ENCODE measurements around the gene ZSCAN10.

Gene ZSCAN10

DNA sequence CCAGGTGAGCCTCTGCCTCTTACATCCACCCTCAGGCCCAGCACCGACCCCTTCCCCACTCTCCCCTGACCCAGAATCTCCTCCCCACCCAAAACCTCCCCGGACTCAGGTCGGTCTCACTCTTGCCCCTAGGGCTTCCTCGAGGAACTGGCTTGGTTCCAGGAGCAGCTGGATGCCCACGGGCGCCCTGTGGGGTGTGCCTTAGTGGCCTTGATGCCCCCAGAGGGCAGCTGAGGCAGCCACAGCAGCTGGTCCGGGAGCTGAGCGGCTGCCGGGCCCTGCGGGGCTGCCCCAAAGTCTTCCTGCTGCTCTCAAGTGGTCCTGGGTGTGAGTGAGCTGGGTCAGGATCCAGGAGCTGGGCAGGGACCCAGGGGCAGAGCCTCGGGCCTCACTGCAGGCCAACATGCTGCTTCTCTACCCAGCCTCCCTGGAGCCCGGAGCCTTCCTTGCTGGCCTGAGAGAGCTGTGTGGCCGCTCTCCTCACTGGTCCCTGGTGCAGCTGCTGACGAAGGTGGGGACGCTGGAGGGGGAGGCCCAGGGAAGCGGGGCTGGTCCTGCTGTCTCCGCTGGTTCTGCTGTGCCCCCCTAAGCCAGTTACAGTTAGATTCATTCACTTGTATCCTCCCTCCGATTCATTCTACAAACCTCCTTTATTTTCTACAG is 45.4 kb upstream of the ZSCAN10 start:
- DNase-seq (ENCODE audit: low read depth) = no peak
- no peak overlapping the region for H3K4me3 ChIP-seq (ENCODE audit: low read depth, low read length)
- TF ChIP-seq, protein P1, sequence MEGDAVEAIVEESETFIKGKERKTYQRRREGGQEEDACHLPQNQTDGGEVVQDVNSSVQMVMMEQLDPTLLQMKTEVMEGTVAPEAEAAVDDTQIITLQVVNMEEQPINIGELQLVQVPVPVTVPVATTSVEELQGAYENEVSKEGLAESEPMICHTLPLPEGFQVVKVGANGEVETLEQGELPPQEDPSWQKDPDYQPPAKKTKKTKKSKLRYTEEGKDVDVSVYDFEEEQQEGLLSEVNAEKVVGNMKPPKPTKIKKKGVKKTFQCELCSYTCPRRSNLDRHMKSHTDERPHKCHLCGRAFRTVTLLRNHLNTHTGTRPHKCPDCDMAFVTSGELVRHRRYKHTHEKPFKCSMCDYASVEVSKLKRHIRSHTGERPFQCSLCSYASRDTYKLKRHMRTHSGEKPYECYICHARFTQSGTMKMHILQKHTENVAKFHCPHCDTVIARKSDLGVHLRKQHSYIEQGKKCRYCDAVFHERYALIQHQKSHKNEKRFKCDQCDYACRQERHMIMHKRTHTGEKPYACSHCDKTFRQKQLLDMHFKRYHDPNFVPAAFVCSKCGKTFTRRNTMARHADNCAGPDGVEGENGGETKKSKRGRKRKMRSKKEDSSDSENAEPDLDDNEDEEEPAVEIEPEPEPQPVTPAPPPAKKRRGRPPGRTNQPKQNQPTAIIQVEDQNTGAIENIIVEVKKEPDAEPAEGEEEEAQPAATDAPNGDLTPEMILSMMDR (IDR thresholded peaks at IDR 0.05; ENCODE audit: low read depth, low read length, missing control alignments) = no peak
- in situ Hi-C loops (cut with HindIII; ENCODE audit: low sequenced_read_pairs) = no loop called here

DNA sequence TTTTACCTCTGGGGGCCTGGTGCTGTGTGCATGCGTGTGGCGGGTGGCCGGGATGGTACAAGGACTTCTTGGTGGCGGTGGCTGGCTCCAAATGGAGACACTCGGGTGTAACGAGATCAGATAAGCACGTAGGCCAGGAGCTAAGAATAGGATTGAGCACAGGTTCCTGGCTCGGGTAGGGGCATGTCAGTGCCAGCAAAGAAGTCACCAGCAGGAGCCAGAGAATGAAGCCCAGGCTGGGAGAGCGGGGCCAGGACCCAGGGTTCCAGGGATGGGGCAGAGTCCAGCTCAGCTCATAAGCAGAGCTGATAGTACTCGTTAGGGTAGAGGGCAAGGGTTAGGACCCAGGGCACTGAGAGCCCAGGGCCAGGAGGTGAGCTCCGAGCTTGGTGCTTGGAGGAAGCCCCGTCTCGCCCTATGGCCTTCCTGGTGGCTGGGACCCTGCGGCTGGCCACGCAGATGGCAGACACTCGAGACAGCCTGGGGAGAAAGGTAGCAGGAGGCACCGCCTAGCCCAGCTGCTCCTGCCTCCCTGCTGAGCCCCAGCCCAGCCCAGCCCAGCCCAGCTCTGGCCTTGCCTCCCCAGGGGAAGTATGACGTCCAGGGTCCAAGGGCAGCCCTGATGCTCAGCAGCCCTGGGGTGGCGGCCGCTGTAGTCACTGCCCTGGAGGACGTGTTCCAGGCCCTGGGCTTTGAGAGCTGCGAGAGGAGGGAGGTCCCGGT is 44.7 kb upstream of the ZSCAN10 start:
- TF ChIP-seq, protein P1 (IDR thresholded peaks at IDR 0.05; ENCODE audit: low read depth, low read length, missing control alignments) = no peak
- H3K4me3 ChIP-seq (ENCODE audit: low read depth, low read length) = no peak overlapping the region
- no peak for DNase-seq (ENCODE audit: low read depth)
- in situ Hi-C loops (cut with HindIII; ENCODE audit: low sequenced_read_pairs) = no loop called here

DNA sequence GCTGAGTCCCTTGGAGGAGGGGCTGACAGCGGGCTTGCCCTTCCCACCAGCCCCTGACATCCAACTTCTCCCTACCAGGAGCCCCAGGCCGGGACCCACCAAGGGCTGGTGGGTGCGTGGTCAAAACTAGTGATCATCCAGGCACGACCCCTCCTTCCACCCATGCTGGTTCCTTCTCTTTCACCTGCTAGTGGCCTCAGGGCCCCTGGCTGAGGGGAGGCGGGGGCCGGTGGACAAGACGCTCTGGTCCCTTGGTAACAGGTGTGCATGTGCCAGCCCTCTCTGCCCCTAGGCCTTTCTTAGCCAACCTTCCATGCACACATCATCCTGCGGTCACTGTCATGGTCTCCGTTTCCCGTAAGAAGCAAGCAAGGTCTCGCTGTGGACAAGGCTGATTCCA is 44.1 kb upstream of the ZSCAN10 start:
- in situ Hi-C loops (cut with HindIII; ENCODE audit: low sequenced_read_pairs) = no loop called here

DNA sequence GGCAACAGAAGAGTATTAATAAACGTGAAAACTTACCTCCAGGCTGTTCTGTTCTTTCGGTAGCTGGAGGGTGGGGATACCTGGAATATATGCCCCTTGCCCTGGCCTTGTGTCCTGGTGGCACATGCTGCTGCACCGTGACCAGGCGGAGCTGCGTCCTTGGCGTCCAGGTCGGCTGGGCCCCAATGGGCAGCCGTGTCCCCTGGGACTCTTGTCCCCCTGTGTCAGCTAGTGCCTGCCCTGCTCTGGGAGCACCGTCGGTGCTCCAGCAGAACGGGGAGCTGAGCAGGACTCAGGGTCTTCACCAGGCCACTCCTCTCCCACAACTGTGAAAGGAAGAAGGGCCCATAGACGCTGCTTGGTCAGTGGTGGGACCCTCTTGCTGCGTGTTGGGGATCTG is 43.7 kb upstream of the ZSCAN10 start:
- TF ChIP-seq, protein P1 (IDR thresholded peaks at IDR 0.05; ENCODE audit: low read depth, low read length, missing control alignments) = no peak
- H3K4me3 ChIP-seq (ENCODE audit: low read depth, low read length) = no peak overlapping the region
- in situ Hi-C loops (cut with HindIII; ENCODE audit: low sequenced_read_pairs) = no loop called here
- no peak for DNase-seq (ENCODE audit: low read depth)

More for the DNA sequence above, 44.1 kb upstream of the ZSCAN10 start:
- H3K4me3 ChIP-seq (ENCODE audit: low read depth, low read length) = no peak overlapping the region
- TF ChIP-seq, protein P1 (IDR thresholded peaks at IDR 0.05; ENCODE audit: low read depth, low read length, missing control alignments) = no peak
- no peak for DNase-seq (ENCODE audit: low read depth)

DNA sequence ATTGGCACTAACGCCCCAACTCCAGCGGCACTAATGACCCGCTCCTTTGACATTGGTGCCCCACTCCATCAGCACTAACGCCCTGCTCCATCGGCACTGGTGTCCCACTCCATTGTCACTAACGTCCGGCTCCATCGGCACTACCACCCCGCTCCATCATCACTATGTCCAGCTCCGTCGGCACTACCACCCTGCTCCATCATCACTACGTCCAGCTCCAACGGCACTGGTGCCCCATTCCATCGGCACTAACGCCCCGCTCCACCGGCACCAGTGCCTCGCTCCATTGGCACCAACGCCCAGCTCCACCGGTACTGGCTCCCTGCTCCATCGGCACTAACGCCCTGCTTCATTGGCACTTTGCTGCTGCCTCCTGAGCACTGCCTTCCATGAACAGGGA is 43.2 kb upstream of the ZSCAN10 start:
- in situ Hi-C loops (cut with HindIII; ENCODE audit: low sequenced_read_pairs) = no loop called here
- TF ChIP-seq, protein P1 (IDR thresholded peaks at IDR 0.05; ENCODE audit: low read depth, low read length, missing control alignments) = no peak
- DNase-seq (ENCODE audit: low read depth) = no peak
- H3K4me3 ChIP-seq (ENCODE audit: low read depth, low read length) = no peak overlapping the region

DNA sequence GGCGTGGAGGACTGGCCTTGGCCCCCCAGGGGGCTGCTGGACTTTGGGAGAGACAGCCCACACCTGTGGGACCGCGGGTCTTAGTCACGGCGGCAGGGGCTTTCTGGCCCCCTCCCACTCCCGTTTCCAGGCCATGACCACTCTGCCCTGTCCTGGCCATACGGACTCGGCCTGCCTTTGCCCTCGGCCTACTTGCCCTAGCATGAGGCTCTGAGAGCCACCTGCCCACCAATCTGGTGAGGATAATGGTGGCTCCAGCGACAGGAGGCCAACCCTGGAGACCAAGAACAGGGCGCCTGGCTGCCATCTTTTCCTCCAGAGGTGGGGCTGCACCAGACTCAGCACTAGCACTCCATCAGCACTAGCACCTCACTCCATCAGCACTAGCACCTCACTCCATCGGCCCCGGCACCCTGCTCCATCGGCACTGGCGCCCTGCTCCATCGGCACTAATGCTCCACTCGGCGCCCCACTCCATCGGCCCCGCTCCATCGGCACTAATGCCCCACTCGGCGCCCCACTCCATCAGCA is 42.8 kb upstream of the ZSCAN10 start:
- no peak overlapping the region for H3K4me3 ChIP-seq (ENCODE audit: low read depth, low read length)
- DNase-seq (ENCODE audit: low read depth) = no peak
- in situ Hi-C loops (cut with HindIII; ENCODE audit: low sequenced_read_pairs) = no loop called here
- TF ChIP-seq, protein P1 (IDR thresholded peaks at IDR 0.05; ENCODE audit: low read depth, low read length, missing control alignments) = no peak

Data from astrocyte of the cerebellum (primary cell).